Spleen (tissue), 7 donors: ENCODE results near the gene PRXL2B.

ENCODE experiments used
- POLR2A ChIP-seq, 3 donors: fragments of 450-650 bp; IDR thresholded peaks; one replicate each; pipeline ENCODE4 v1.5.1; 2017; ENCODE audit warnings: antibody characterized with exemption in 3 of 3, mild to moderate bottlenecking in 1 of 3
- TF ChIP-seq, protein P1 (sequence below), 11 experiments: fragments of 200-600 bp in 7 of 11; fragments of 450-650 bp in 4 of 11; sonication (generic) in 4 of 11; IDR thresholded peaks in 8 of 11; conservative IDR thresholded peaks in 3 of 11; 1 replicate in 7 of 11; 2 replicates in 4 of 11; pipeline versions ENCODE4 v1.4.0 to v1.8.0; 2016 to 2021; ENCODE audit warnings: antibody characterized with exemption in 11 of 11, inconsistent platforms in 4 of 11, mild to moderate bottlenecking in 1 of 11
- donor health status: DM: no; HTN: no; CAD: no; lungs with moderate emphysema.
- donor health status: DM: no; HTN: no; CAD: no.
- donor health status: DM: no; HTN: no; CAD: no.

DNA sequence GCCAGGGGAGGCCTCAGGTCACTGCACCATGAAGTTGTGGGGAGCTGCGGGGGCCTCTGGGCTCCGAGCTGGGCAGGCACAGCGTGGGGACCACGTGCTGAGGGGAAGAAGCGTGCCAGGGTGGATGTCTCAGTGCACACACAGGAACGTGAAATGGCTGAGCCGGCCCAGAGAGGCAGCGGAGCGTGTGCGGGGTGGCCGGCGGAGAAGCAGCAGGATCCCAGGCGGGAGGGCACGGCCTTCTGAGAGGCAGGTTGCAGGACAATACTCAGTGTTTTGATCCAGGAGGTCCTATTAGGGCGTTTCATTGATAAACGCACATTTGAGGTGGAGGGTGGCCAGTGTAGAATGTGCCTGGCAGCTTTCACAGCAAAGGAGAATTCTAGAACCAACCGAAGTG, 17.5 kb upstream of the PRXL2B start:
- TF ChIP-seq, protein P1, sequence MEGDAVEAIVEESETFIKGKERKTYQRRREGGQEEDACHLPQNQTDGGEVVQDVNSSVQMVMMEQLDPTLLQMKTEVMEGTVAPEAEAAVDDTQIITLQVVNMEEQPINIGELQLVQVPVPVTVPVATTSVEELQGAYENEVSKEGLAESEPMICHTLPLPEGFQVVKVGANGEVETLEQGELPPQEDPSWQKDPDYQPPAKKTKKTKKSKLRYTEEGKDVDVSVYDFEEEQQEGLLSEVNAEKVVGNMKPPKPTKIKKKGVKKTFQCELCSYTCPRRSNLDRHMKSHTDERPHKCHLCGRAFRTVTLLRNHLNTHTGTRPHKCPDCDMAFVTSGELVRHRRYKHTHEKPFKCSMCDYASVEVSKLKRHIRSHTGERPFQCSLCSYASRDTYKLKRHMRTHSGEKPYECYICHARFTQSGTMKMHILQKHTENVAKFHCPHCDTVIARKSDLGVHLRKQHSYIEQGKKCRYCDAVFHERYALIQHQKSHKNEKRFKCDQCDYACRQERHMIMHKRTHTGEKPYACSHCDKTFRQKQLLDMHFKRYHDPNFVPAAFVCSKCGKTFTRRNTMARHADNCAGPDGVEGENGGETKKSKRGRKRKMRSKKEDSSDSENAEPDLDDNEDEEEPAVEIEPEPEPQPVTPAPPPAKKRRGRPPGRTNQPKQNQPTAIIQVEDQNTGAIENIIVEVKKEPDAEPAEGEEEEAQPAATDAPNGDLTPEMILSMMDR (IDR thresholded peaks at IDR 0.05 in 8 of 11, conservative IDR thresholded peaks at IDR 0.05 in 3 of 11) = no peak
- TF ChIP-seq POLR2A (IDR thresholded peaks at IDR 0.05) = no peak
